ENCODE results near the gene PHF20. TPM values are rescaled to one million over a fixed set of nuclear protein-coding genes. Genes with fewer than 3 reads are reported as not detected.

Gene PHF20
- total and polyA plus RNA-seq, 8 donors = 9.4 to 20.3 (median 12.0) TPM

- TF ChIP-seq CTCF (IDR thresholded peaks at IDR 0.05) = peak in 3 of 4 donors; percentile 42 to 53 (median 46)
- Histone ChIP-seq H3K27ac (no peak overlapping the region), H3K4me3 (no peak overlapping the region), H3K36me3 (no peaks in the 10 kb centered on the region), H3K27me3 (no peaks in the 10 kb centered on the region), H3K9me3 (no peaks in the 10 kb centered on the region), H3K4me1 (no peaks in the 10 kb centered on the region)
- peak; percentile 37 to 64 (median 52) for DNase-seq
- 47 to 48% methylated on average over 10 of the region's 10 CpGs for WGBS, 2 donors
- intact Hi-C loops (cut with DNase I) = loop anchor here in 1 of 3 donors (5.0 kb wide), 1 partner anchor 372 kb away; no protein-coding TSS in a partner anchor
- no peak for FAIRE-seq
- peak; percentile 86 to 99 (median 95) for ATAC-seq
Observed at GRCh38 chr20:35883778-35884540, 112.1 kb downstream of the PHF20 start.

- Histone ChIP-seq H3K4me3 (no peak overlapping the region), H3K27ac (no peak overlapping the region), H3K36me3 (no peaks in the 10 kb centered on the region), H3K9me3 (no peaks in the 10 kb centered on the region), H3K27me3 (no peaks in the 10 kb centered on the region), H3K4me1 (no peaks in the 10 kb centered on the region)
- 16 to 18% methylated on average over 1 of the region's 1 CpG for WGBS, 2 donors
- FAIRE-seq (no peak), ATAC-seq (no peak), DNase-seq (no peak)
- TF ChIP-seq CTCF (IDR thresholded peaks at IDR 0.05) = no peak
- intact Hi-C loops (cut with DNase I) = loop anchor here in 1 of 3 donors (5.0 kb wide), 1 partner anchor 372 kb away; no protein-coding TSS in a partner anchor
Observed at GRCh38 chr20:35884541-35884865, 112.7 kb downstream of the PHF20 start.

- H3K4me1 ChIP-seq = no peaks in the 10 kb centered on the region
- FAIRE-seq (no peak), ATAC-seq (no peak), DNase-seq (no peak)
- no peaks in the 10 kb centered on the region for H3K27me3 ChIP-seq
- intact Hi-C loops (cut with DNase I) = no loop called here
- no peak for TF ChIP-seq CTCF (IDR thresholded peaks at IDR 0.05)
- H3K27ac ChIP-seq = no peak overlapping the region
- H3K9me3 ChIP-seq = no peaks in the 10 kb centered on the region
- WGBS, 2 donors = 37 to 44% methylated on average over 1 of the region's 1 CpG
- H3K4me3 ChIP-seq = no peak overlapping the region
- H3K36me3 ChIP-seq = no peaks in the 10 kb centered on the region
Observed at GRCh38 chr20:35885212-35885611, 113.4 kb downstream of the PHF20 start.

GRCh38 chr20:35886537-35886936 lies 114.7 kb downstream of the PHF20 start:
- H3K36me3 ChIP-seq = no peaks in the 10 kb centered on the region
- TF ChIP-seq CTCF (IDR thresholded peaks at IDR 0.05) = no peak
- DNase-seq (no peak), ATAC-seq (no peak), FAIRE-seq (no peak)
- intact Hi-C loops (cut with DNase I) = no loop called here
- 94% methylated on average over 3 of the region's 3 CpGs for WGBS, 2 donors
- H3K27ac ChIP-seq = no peak overlapping the region
- H3K4me3 ChIP-seq = no peak overlapping the region
- H3K9me3 ChIP-seq = no peaks in the 10 kb centered on the region
- H3K4me1 ChIP-seq = no peaks in the 10 kb centered on the region
- H3K27me3 ChIP-seq = no peaks in the 10 kb centered on the region

- FAIRE-seq (no peak), ATAC-seq (no peak), DNase-seq (no peak)
- Histone ChIP-seq H3K27ac (no peak overlapping the region), H3K36me3 (no peaks in the 10 kb centered on the region), H3K27me3 (no peaks in the 10 kb centered on the region), H3K4me3 (no peak overlapping the region), H3K4me1 (no peaks in the 10 kb centered on the region), H3K9me3 (no peaks in the 10 kb centered on the region)
- intact Hi-C loops (cut with DNase I) = no loop called here
- TF ChIP-seq CTCF (IDR thresholded peaks at IDR 0.05) = no peak
- WGBS, 2 donors = 93 to 94% methylated on average over 8 of the region's 8 CpGs
Observed at GRCh38 chr20:35887393-35888064, 115.7 kb downstream of the PHF20 start.

All from pancreas (tissue), 10 donors.